C1 segment of cervical spinal cord (tissue), 14 donors: Measurements from ENCODE around the gene HDAC4.

ENCODE experiments used
- DNase-seq, 14 donors: peaks; one replicate each; lab custom pipeline; 2025; lab: John Stamatoyannopoulos, UW

The HDAC4 gene

GRCh38 chr2:239269173-239269885 lies 131.5 kb downstream of the HDAC4 start:
- no peak for DNase-seq

GRCh38 chr2:239268549-239268948 lies 132.3 kb downstream of the HDAC4 start:
- DNase-seq: no peak

- DNase-seq: peak in 2 of 14 donors; percentile 35 to 62
Observed at GRCh38 chr2:239268082-239268481, 132.7 kb downstream of the HDAC4 start.

- peak in 7 of 14 donors; percentile 29 to 53 (median 39) for DNase-seq
Observed at GRCh38 chr2:239267288-239267951, 133.4 kb downstream of the HDAC4 start.

GRCh38 chr2:239266779-239267287 lies 134.0 kb downstream of the HDAC4 start:
- no peak for DNase-seq

- DNase-seq: no peak
Observed at GRCh38 chr2:239266434-239266766, 134.4 kb downstream of the HDAC4 start.

- DNase-seq: no peak
Observed at GRCh38 chr2:239265681-239266433, 135.0 kb downstream of the HDAC4 start.

GRCh38 chr2:239264838-239265651 lies 135.8 kb downstream of the HDAC4 start:
- DNase-seq: peak in 2 of 14 donors; percentile 45 to 48

GRCh38 chr2:239264492-239264837 lies 136.4 kb downstream of the HDAC4 start:
- DNase-seq: no peak

- no peak for DNase-seq
Observed at GRCh38 chr2:239263669-239264491, 136.9 kb downstream of the HDAC4 start.

GRCh38 chr2:239263231-239263630 lies 137.6 kb downstream of the HDAC4 start:
- no peak for DNase-seq

GRCh38 chr2:239262484-239263230 lies 138.2 kb downstream of the HDAC4 start:
- no peak for DNase-seq

GRCh38 chr2:239261796-239262483 lies 138.9 kb downstream of the HDAC4 start:
- DNase-seq: no peak

- DNase-seq: no peak
Observed at GRCh38 chr2:239261356-239261755, 139.5 kb downstream of the HDAC4 start.

GRCh38 chr2:239260546-239261327 lies 140.1 kb downstream of the HDAC4 start:
- no peak for DNase-seq

- no peak for DNase-seq
Observed at GRCh38 chr2:239259603-239260298, 141.1 kb downstream of the HDAC4 start.

GRCh38 chr2:239259173-239259572 lies 141.6 kb downstream of the HDAC4 start:
- no peak for DNase-seq

GRCh38 chr2:239258248-239258647 lies 142.6 kb downstream of the HDAC4 start:
- no peak for DNase-seq
